OCI-LY3 (cell line): ENCODE results near the gene IPO8.

Experiments used
- H2AFZ ChIP-seq: fragments of 200-600, 300-600 bp; shearing (Covaris generic); 2 replicates; pipeline ENCODE4 v1.6.0; 2014; ENCODE audit warnings: antibody characterized with exemption, low read depth, low read length
- H3K27ac ChIP-seq: fragments of 200-600, 300-600 bp; sonication (generic); 2 replicates; pipeline ENCODE4 v1.5.1; 2014; ENCODE audit warnings: mild to moderate bottlenecking, low read length, moderate library complexity, mixed read lengths
- H3K27me3 ChIP-seq: fragments of 200-600, 300-600 bp; sonication (generic); 2 replicates; pipeline ENCODE4 v1.6.1; 2014; ENCODE audit warnings: low read depth, low read length, mixed read lengths
- H3K36me3 ChIP-seq: fragments of 200-600, 300-600 bp; sonication (generic); replicated peaks from 2 replicates; pipeline ENCODE3; 2014; ENCODE audit warnings: low read depth, low read length, mixed read lengths
- H3K4me1 ChIP-seq: fragments of 300-600, 200-600 bp; sonication (generic); 2 replicates; pipeline ENCODE4 v1.6.1; 2014; ENCODE audit warnings: low read length, mixed read lengths
- H3K4me2 ChIP-seq: fragments of 200-600, 300-600 bp; sonication (generic); 2 replicates; pipeline ENCODE4 v1.6.1; 2014; ENCODE audit warnings: low read length, mixed read lengths
- H3K4me3 ChIP-seq: fragments of 300-600, 200-600 bp; sonication (generic); 2 replicates; pipeline ENCODE4 v1.5.1; 2014; ENCODE audit warnings: antibody characterized with exemption, mild to moderate bottlenecking, low read length, moderate library complexity
- H3K79me2 ChIP-seq: fragments of 300-600, 200-600 bp; shearing (Covaris generic); 2 replicates; pipeline ENCODE4 v1.6.1; 2014; ENCODE audit warnings: mild to moderate bottlenecking, low read length, mixed read lengths
- H3K9ac ChIP-seq: fragments of 300-600, 200-600 bp; shearing (Covaris generic); 2 replicates; pipeline ENCODE4 v1.6.0; 2014; ENCODE audit warnings: mild to moderate bottlenecking, low read length, moderate library complexity
- H3K9me3 ChIP-seq: fragments of 200-600, 300-600 bp; shearing (Covaris generic); 2 replicates; pipeline ENCODE4 v1.6.1; 2014; ENCODE audit warnings: low read length, mixed read lengths; ENCODE audit not compliant: insufficient read depth
- H4K20me1 ChIP-seq: fragments of 200-600, 300-600 bp; sonication (generic); 2 replicates; pipeline ENCODE4 v1.6.1; 2016; ENCODE audit warnings: low read length, mixed read lengths; ENCODE audit not compliant: insufficient read depth
- CTCF ChIP-seq: fragments of 200-600, 300-600 bp; sonication (generic); IDR thresholded peaks from 2 replicates; pipeline ENCODE4 v1.5.1; 2014; ENCODE audit warnings: antibody characterized with exemption, low read length, low read depth
- EZH2phosphoT487 ChIP-seq: fragments of 200-600 bp; shearing (Covaris generic); IDR thresholded peaks from 2 replicates; pipeline ENCODE4 v1.6.1; 2018; ENCODE audit warnings: antibody characterized with exemption, mixed run types, low read depth

IPO8 gene

GRCh38 chr12:30725739-30726138 is 30.1 kb upstream of the IPO8 start:
- no peaks in the 10 kb centered on the region for H3K27me3 ChIP-seq
- no peaks in the 10 kb centered on the region for H3K79me2 ChIP-seq
- H3K4me2 ChIP-seq = peak overlapping the region; percentile 9; the same call in 1 of the 2 replicates
- H3K4me3 ChIP-seq = no peak overlapping the region
- H2AFZ ChIP-seq = no peak overlapping the region
- TF ChIP-seq EZH2phosphoT487 (no peak), CTCF (no peak)
- H3K4me1 ChIP-seq = peaks cover 16% of the 10 kb centered on the region
- H3K9ac ChIP-seq = no peak overlapping the region
- H3K9me3 ChIP-seq = no peaks in the 10 kb centered on the region
- H3K27ac ChIP-seq = no peak overlapping the region
- H3K36me3 ChIP-seq = peaks cover 3% of the 10 kb centered on the region
- H4K20me1 ChIP-seq = no peaks in the 10 kb centered on the region

- H3K9ac ChIP-seq = no peak overlapping the region
- TF ChIP-seq CTCF (no peak), EZH2phosphoT487 (no peak)
- no peak overlapping the region for H3K4me2 ChIP-seq
- no peaks in the 10 kb centered on the region for H4K20me1 ChIP-seq
- peaks cover 5% of the 10 kb centered on the region for H3K36me3 ChIP-seq
- no peak overlapping the region for H3K27ac ChIP-seq
- no peaks in the 10 kb centered on the region for H3K27me3 ChIP-seq
- no peaks in the 10 kb centered on the region for H3K4me1 ChIP-seq
- no peak overlapping the region for H2AFZ ChIP-seq
- H3K79me2 ChIP-seq = no peaks in the 10 kb centered on the region
- no peaks in the 10 kb centered on the region for H3K9me3 ChIP-seq
- H3K4me3 ChIP-seq = no peak overlapping the region
Measured at GRCh38 chr12:30719060-30719459, 23.4 kb upstream of the IPO8 start.

- Histone ChIP-seq H3K4me1 (no peaks in the 10 kb centered on the region), H3K9me3 (no peaks in the 10 kb centered on the region), H3K9ac (no peak overlapping the region), H3K4me2 (no peak overlapping the region), H3K27ac (no peak overlapping the region), H3K79me2 (no peaks in the 10 kb centered on the region), H4K20me1 (no peaks in the 10 kb centered on the region), H3K36me3 (no peaks in the 10 kb centered on the region), H3K4me3 (no peak overlapping the region), H3K27me3 (no peaks in the 10 kb centered on the region), H2AFZ (no peak overlapping the region)
- no peak for TF ChIP-seq EZH2phosphoT487
- TF ChIP-seq CTCF = no peak
Measured at GRCh38 chr12:30707613-30708342, 12.1 kb upstream of the IPO8 start.

GRCh38 chr12:30706476-30706875 is 10.8 kb upstream of the IPO8 start:
- Histone ChIP-seq H3K27ac (no peak overlapping the region), H2AFZ (no peak overlapping the region), H3K4me1 (no peaks in the 10 kb centered on the region), H3K79me2 (no peaks in the 10 kb centered on the region), H3K4me2 (no peak overlapping the region), H3K9me3 (no peaks in the 10 kb centered on the region), H4K20me1 (no peaks in the 10 kb centered on the region), H3K27me3 (no peaks in the 10 kb centered on the region), H3K36me3 (no peaks in the 10 kb centered on the region), H3K9ac (no peak overlapping the region), H3K4me3 (no peak overlapping the region)
- no peak for TF ChIP-seq EZH2phosphoT487
- no peak for TF ChIP-seq CTCF
